GM21529 (cell line): ENCODE data around the gene GCH1.

Experiments
- ATAC-seq: cut with Tn5 transposase; IDR thresholded peaks from one replicate; pipeline ENCODE4 v1.9.1; 2021; ENCODE audit not compliant: unreplicated experiment

GCH1 gene

DNA sequence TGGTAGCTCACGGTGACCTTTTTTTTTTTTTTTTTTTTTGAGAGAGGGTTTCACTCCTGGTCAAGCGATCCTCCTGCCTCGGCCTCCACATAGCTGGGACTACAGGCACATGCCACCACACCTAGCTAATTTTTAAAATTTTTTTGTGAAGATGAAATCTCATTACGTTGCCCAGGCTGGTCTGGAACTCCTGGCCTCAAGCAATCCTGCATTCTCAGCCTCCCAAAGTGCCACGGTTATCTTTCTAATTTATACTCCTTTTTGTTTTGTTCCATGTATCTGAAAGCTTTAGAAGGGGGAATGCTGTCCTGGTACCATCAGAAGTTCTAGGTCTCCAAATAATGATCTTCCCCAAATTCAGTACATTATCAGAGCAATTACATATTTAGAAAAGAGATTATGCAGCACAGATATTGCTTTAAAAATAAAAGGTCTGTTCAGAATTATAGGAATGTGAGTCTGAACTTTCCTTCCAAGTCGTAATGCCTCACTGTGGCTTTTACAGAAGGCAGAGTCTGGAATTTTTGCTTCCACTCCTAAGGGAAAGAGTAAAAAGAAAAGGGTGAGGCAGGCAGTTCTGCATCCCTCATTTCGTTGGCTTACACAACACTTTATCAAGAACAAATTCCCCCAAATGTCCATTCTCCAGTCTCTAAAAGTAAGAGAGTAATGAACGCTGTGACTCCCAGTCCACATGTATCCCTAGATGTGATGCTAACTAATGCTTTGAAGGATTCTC is 73.0 kb downstream of the GCH1 start:
- no peak for ATAC-seq

DNA sequence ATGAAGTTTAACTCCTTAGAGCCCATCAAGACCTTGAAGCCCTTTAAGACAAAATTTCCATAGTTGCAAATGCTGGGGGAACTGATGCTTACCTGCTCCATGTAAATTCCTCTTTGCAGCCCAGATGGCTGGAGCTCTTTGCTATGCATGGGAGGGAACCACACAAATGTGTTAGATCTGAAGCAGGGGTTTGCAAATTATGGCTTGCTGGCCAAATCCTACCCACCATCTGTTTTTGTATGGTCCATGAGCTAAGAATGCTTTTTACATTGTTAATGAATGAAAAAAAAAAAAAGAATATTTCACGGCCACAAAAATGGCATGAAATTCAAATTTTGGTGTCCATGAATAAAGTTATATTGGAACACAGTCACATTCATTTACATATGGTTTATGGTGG is 74.6 kb downstream of the GCH1 start:
- no peak for ATAC-seq

DNA sequence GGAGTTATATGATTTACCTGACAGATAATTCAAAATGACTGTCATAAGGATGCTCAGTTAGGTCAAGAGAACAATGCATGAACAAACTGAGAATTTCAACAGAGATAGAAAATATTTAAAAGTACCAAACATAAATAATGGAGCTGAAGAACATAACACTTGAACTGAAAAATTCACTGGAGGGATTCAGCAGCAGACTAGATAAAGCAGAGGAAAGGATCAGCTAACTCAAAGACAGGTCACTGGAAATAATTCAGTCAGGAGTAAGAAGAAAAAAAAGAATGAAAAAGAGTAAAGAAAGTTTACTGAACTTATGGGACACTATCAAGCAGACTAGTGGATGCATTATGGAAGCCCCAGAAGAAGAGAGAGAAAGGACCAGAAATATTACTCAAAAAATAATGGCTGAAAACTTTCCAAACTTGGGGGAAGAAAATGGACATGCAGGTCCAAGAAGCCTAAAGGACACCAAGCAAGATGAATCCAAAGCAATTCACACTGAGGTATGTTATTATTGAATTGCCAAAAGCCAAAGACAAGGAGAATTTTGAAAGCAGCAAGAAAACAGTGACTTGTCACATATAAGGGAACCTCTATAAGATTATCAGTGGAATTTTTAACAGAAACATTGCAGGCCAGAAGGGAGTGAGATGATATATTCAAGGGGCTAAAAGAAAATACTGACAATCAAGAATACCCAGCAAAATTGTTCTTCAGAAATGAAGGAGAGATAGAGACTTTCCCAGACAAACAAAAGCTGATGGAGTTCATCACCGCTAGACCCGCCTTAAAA is 78.7 kb downstream of the GCH1 start:
- no peak for ATAC-seq

DNA sequence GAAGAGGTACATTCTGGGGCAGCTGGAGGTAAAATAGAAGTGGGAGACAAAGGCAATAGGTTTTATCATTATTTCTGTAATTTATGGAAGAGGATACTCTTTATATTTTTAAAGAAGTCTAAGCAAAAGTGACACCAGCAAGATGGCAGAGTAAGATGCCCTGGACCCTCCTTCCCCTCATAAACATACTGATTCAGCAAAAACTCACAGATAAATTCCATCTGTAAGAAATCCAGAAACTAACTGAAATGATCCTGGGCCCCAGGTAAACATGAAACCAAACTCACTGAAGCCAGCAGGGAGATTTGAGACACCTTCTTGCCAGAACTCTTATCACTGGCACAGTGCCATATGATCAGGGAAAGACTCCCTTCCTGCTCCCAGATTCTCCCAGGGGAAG is 79.9 kb downstream of the GCH1 start:
- no peak for ATAC-seq

DNA sequence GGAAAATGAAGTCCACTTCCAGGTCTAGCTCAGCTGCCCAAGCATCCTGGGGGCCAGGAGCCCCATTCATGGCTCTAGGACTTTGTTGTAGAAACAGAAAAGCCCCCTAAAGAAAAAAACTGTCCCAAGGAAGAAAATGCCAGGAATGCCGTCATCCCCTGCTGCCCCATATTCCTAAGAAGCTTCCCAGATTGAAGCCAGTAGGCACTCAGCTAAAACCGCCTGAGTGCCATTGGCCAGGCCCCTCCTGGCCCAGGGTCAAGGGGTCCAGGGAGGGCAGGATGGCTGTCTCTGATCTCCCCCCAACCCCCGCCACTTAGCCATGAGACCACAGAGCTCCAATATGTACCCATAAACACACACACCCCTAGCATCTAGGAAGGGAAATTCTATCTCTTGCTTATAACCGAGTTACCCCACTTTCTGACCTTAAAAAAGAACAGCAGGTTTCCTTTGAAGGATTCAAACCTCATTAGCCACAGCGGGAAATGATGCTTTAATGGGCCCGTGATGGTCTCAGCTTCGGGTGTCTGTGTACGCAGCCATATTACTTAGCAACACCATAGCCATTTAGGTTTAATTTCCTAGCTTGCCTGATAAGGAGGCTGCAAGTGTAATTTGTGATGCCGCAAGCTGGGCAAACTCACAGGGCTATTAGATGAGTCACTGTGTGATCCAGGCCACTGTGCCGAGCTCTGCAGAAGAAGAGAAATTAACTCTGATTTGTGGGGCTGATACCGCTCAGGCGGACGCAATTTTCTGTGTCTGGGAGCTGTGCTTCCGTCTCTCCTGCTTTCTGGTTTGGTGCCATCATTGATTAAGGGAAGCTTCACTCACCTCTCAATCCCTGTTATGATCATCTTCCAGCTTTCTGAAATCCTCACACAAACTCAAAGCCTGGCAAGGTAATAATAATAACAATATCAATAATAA is 84.2 kb downstream of the GCH1 start:
- no peak for ATAC-seq

DNA sequence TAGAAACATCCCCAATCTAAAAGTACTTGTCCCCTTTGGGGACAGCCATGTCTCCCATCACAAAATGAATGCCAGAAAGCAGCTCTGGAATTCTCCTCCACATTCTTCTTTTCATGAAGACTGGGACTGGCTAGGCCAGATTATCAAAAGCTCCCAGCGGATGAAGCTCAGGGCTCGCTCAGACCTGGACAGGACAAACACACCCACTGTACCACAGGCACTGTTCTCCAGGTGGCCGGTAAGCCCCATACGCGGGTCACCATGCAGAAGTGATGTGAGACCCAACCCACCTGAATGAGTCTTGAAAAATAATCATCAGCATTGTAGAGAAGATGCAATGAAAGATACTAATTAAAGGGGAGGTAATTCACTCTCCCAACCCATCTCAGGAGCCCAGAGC is 85.1 kb downstream of the GCH1 start:
- no peak for ATAC-seq

DNA sequence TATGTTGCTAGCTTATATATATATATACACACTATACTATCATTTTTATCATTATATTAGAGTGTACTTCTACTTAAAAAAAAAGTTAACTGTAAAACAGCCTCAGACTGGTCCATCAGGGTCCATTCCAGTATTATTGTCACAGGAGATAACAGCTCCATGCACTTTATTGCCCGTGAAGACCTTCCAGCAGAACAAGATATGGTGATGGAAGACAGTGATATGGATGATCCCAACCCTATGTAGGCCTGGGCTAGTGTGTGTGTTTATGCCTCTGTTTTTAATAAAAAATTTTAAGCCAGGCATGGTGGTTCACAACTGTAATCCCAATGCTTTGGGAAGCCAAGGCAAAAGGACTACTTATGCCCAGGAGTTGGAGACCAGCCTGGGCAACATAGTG is 86.2 kb downstream of the GCH1 start:
- no peak for ATAC-seq

DNA sequence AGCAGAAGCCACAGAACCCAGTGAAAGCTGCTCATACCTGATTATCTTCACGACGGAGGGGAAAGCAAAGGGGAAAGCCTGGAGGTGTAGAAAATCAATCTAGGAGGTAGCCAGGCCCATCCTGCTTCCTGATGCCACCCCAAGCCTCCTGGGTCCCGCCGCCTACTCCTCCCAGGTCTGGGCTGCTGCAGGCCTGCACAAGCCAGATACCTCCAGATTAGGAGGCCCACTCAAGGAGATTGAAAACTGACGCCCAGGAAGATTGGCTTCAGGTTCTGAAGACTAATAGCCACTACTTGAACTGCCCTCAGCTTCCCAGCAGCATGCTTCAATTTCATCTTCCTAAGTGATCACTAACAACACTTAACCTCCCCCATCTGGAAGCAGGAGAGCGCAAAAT is 87.1 kb downstream of the GCH1 start:
- ATAC-seq = no peak

DNA sequence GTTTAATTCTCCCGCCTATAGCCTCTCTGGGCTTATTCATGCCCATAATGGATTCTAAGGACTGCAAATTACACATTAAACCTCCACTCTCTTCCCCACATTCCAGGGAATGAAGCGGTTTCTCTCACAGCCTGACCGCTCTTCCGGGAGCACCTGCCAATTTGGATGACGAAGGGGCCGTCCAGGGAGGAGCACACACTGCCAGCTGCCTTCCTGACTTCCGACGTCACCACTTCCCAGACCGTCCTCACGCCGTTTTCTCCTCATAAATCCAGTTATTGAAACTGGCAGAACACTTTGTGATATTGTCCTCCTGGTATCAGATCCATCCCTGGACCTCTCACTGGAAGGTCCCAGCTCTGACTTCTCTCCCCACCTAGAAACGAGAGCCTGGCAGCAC is 87.6 kb downstream of the GCH1 start:
- ATAC-seq = no peak

DNA sequence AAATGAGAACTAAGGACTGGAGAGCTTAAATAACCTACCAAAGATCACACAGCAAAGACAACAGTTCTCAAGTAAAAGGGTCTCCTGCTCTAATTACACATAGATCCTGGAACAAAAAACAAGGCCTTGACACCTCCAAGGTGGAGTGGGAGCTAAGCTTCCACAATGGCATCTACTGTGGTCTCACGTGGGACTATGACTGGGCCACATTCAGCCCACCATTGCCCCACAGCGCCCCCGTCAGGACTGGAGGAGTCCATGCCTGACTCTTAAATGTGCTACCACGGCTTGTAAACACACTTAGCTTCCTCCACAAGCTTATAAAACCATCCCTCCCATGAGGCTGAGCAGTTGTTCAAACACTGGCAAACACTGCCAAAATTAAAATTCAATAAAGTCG is 88.5 kb downstream of the GCH1 start:
- ATAC-seq = no peak

DNA sequence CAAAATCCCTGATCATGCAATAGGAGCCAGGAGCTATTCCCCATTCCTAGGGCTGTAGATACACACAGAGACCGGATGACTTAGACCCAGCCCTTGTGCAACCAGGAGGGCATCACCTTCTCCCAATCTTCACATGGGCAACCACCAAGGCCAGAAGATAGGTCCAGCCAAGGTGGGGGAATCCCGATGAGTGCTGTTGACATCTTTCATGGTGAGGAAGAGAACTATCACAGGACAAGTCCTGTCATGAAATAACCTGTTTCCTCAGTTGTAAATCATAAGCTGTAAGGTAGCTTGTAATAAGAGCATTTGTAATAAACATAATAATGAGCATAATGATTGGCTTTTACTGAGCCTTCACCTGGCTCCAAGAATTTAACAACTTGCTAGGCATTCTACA is 89.5 kb downstream of the GCH1 start:
- ATAC-seq = no peak

DNA sequence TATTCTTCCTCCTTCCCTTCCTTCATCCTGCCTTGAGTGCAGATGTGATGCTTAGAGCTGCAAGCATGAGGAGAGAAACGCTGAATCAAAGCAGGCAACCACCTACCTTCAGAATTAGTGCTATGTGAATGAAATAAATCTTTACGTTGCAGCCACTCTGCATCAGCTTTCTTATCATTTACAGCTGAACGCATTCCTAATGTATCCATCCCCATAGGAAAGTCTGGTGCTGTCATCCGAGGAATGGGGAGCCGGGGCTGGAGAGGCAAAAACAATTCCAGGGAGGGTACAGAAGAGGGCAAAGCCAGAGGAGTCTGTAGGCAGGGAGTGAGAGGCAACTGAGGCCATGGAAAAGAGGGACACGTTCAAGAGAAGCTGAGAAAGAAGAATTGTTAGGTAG is 90.0 kb downstream of the GCH1 start:
- ATAC-seq = no peak

DNA sequence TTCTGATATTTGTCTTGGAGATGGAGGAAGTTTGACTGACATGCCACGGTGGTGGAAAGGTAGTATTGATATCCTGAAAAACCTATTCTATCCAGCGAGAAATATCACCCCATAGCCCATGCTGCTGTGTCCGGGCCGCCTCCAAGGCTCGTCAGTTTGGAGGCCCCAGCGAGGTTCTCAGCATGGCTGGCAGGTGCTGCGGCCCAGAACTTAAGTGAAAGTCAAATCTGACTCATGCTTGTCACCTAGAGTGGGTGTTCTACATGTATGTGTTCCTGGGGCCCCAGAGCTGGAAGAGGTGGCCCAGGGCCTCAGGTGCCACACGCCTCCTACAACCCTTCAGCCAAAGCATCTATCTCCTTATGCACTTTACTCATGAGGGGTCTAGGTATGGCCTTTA is 92.9 kb downstream of the GCH1 start:
- ATAC-seq = no peak

DNA sequence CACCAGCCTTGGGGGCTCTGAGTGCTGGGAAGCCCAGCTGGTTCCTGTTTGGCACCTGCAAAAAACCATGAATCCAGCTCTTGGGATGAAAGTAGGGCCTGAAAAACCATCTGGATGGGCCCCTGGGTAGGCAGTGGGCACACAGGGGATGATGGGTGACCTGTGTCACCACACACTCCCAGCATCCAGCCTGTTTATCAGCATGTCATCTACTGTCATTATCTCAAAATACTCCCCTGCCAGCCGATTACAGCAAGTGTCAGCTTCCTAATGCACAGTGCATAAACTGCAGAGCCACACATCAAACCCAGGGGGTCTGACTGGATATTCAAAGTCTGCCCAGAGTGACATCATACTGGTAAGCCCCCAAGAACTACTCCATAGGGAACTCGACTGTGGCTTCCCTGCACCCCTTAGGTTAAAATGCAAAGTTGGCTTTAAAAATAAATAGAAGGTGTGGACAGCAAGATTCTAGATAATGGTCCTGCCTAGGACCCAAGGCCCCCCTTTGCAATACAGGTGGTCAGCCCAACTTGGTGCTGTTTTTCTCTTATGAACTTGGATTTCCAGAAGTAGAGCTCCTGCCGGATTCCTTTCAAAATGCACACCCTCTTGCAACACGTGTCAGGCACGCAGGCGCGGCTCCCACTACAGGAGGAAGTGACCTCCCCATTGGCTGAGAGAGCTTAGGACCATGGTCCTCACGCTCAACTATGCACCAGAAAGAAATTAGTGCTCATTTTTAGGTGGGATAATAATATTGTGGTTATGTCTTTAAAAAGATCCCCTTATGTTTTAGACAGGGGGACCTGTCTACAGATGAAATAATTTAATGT is 94.1 kb downstream of the GCH1 start:
- ATAC-seq = no peak

DNA sequence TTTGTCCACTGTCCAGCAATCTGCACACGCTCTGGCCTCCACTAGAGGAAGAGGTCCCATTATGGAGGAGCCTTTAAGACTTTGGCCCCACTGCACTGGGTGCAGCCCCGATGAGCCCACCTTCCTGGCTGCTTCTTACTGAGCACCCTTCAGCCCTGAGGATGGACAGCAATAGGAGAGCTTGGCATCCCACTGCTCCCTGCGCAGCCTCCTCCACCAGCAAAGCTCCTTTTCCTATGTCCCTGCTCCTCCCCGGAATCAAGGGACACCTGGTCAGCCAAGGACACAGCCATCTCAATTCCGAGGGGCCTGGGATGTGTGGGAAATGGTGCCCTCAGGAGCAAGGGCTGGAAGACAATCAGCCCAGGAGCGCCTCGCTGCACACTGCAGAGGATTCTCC is 94.7 kb downstream of the GCH1 start:
- no peak for ATAC-seq

DNA sequence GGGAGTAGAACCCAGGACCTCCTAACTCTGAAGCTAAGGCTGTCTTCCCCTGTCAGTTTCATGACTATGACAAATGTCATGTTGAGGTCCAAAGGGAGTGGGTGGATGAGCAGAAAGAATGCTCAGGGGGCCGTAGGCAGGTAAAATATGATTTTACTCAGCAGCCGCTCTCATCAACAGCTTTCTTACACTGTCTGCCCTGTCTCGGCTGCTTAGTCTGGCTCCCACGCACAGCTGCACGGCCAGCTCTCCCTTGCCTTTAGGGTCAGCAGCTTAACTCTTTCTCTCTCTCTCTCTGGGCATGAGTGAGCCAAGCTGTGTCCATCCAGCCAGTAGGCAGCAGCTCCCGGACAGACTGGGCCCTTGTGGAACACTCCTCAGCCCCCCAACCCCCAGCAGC is 95.2 kb downstream of the GCH1 start:
- no peak for ATAC-seq

DNA sequence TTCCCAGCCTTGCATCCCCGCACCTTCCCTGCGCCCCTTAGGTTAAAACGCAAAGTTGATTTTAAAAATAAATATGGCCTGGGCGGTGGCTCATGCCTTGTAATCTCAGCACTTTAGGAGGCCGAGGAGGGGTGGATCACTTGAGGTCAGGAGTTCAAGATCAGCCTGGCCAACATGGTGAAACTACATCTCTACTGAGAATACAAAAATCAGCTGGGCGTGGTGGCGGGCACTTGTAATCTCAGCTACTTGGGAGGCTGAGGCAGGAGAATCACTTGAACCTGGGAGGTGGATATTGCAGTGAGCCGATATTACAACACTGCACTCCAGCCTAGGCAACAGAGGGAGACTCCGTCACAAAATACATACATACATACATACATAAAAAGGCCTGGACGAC is 96.0 kb downstream of the GCH1 start:
- ATAC-seq = no peak

DNA sequence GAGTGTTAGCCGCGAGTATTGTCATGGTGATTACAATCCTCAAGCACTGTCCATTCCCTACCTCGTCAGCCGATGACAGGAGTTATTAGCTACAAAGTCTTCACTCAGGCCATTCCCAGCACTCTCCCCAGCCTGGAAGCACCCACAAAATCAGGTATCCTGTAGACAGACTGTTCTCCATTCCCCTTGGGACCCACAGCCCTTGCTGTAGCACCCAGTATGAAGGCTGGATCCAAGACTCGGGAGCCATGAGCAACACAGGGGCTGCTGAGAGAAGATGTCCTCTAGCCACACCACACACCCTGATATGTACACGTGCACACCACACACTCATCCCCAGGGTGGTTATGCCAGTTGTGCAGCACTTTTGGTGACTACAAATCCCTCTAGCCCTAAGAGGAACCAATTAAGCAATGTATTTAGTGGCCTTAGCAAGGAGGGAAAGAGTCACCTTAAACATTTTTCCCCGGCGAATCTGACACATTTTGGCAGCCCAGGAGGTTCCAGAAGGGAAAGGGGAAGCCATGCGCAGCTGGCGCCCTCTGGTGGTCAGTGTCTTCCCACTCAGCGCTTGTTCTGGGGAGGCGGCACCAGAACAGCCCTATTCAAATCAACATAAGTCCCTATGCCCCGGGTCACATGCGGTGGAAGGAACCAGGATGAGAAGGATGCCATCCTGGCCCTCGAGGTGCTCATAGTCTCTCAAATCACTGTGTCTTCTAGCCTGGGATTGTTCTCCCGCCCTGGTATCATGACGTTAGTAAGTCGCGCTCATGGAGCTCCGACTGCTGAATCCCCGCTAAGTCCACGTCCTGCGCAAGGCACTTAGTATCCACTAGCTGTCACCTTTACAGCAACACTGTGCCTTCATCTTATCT is 96.9 kb downstream of the GCH1 start:
- ATAC-seq = no peak

DNA sequence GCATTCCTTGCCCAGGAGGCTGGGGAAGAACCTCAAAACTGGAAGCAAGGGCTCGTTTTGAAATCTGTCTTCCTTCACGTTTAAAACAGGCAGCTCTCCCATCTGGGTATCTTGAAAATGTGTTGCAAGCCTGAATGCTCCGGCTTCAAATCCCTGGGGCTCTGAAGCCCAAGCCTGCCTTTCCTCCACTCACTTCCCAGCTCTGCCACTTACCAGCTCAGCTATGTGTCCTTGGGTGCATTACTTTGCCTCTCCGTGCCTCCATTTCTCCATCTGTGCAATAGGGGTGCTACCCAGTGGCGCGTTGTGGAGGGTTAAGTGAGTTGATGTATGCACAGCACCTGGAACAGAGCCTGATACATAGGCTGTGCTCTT is 97.6 kb downstream of the GCH1 start:
- no peak for ATAC-seq

DNA sequence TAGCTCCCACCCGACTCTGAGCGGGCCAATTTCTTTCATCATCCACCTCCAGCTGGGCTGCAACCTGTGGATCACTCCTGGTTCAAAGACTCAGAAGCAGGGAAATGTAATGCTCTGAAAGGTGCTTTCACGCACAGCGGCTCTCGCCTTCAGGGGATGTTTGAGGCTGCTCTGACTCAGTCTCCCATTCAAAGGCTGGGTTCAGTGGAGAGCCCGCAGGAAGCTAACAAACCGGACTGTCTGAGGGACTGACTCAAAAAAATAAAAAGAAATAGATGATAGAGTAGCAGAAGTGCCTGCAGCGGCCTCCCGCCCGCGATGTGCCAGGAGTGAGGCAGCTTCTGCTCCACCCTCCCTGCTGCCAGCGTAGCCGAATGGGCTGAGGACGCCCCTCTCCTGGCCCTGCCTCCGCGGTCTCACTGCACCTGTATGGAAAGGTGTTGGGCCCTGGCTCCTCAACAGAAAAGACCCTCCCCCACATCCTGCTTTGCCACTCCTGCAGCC is 98.0 kb downstream of the GCH1 start:
- ATAC-seq = no peak
